Measurements from ENCODE around the gene LEKR1. TPM values are rescaled to one million over a fixed set of nuclear protein-coding genes. Genes with fewer than 3 reads are reported as not detected.

LEKR1 gene
- total and polyA plus RNA-seq, 9 of the 15 experiments (the other 6 are each of a cell fraction or from before 2014, with no cell fraction given), result 0.76 to 1.8 (median 1.2) TPM

GRCh38 chr3:156865732-156866131, 39.6 kb downstream of the LEKR1 start (continued):
- TF ChIP-seq REST (IDR thresholded peaks at IDR 0.05; ENCODE audit: borderline replicate concordance) (0 out of 2 replicates have a peak, but pooled peaks have one; percentile 15), REST (CRISPR knock-in tag; IDR thresholded peaks at IDR 0.05; ENCODE audit: low read depth) (no peak), UBTF (IDR thresholded peaks at IDR 0.05; ENCODE audit: borderline replicate concordance in 1 of 2, low read depth in 2 of 2, low read length in 2 of 2) (no peak), TBP (optimal IDR thresholded peaks at IDR 0.05; ENCODE audit: low read depth, low read length) (no peak), ATF6 (CRISPR knock-in tag; IDR thresholded peaks at IDR 0.05) (no peak), CTCF (IDR thresholded peaks at IDR 0.05 in 2 of 3, conservative IDR thresholded peaks at IDR 0.05 in 1 of 3; ENCODE audit: insufficient read depth in 2 of 3, low read depth in 1 of 3, low read length in 3 of 3) (peak in 1 of 3 experiments; percentile 29; a peak in 1 of 6 replicates), ZNF778 (CRISPR knock-in tag; IDR thresholded peaks at IDR 0.05) (no peak), BDP1 (IDR thresholded peaks at IDR 0.05; ENCODE audit: insufficient read depth, insufficient read length) (no peak), ZNF280B (CRISPR knock-in tag; IDR thresholded peaks at IDR 0.05) (no peak)

All from K562 (cell line).